Measurements from ENCODE around the gene CYP1A1.

Gene CYP1A1, protein sequence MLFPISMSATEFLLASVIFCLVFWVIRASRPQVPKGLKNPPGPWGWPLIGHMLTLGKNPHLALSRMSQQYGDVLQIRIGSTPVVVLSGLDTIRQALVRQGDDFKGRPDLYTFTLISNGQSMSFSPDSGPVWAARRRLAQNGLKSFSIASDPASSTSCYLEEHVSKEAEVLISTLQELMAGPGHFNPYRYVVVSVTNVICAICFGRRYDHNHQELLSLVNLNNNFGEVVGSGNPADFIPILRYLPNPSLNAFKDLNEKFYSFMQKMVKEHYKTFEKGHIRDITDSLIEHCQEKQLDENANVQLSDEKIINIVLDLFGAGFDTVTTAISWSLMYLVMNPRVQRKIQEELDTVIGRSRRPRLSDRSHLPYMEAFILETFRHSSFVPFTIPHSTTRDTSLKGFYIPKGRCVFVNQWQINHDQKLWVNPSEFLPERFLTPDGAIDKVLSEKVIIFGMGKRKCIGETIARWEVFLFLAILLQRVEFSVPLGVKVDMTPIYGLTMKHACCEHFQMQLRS

GRCh38 chr15:74725225-74725774 lies at the start of gene CYP1A1:
Gene CYP1A1 (minus strand): TSS chr15:74725528. CDS start chr15:74723097, 2,431 bp downstream.
- TF ChIP-seq CTCF (IDR thresholded peaks at IDR 0.05; ENCODE audit: low read depth, low read length): no peak
- DNase-seq (ENCODE audit: low read depth, low spot score): no peak
- peak within 1 kb of the TSS; percentile 34 for H3K4me3 ChIP-seq (ENCODE audit: low read depth, low read length)
- in situ Hi-C loops (cut with HindIII; ENCODE audit: low sequenced_read_pairs): no loop called here

- in situ Hi-C loops (cut with HindIII; ENCODE audit: low sequenced_read_pairs): no loop called here
- no peak for TF ChIP-seq CTCF (IDR thresholded peaks at IDR 0.05; ENCODE audit: low read depth, low read length)
- DNase-seq (ENCODE audit: low read depth, low spot score): no peak
- no peak overlapping the region for H3K4me3 ChIP-seq (ENCODE audit: low read depth, low read length)
These were observed 48.5 kb upstream of the CYP1A1 start for GRCh38 chr15:74773731-74774252.

DNA sequence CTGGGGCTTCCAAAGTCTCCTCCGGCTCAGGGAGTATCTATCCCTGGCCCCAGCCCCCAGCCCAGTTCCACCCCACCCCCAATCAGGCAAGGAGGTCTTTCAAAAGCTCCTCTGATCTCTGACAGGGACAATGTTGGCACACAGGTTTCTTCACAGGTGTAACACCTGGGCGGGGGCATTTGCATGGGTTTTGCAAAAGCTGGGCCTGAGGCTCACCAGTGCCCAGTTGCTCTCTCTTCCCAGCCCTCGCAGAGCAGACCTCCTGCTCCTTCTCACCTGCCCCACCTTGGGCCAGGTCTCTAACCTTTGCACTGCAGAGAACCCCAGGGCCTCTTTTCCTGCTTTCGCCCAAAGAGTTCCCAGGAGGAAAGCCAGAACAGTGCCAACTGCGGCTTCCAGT lies 48.0 kb upstream of the CYP1A1 start:
- in situ Hi-C loops (cut with HindIII; ENCODE audit: low sequenced_read_pairs): no loop called here
- H3K4me3 ChIP-seq (ENCODE audit: low read depth, low read length): no peak overlapping the region
- no peak for DNase-seq (ENCODE audit: low read depth, low spot score)
- no peak for TF ChIP-seq CTCF (IDR thresholded peaks at IDR 0.05; ENCODE audit: low read depth, low read length)

DNA sequence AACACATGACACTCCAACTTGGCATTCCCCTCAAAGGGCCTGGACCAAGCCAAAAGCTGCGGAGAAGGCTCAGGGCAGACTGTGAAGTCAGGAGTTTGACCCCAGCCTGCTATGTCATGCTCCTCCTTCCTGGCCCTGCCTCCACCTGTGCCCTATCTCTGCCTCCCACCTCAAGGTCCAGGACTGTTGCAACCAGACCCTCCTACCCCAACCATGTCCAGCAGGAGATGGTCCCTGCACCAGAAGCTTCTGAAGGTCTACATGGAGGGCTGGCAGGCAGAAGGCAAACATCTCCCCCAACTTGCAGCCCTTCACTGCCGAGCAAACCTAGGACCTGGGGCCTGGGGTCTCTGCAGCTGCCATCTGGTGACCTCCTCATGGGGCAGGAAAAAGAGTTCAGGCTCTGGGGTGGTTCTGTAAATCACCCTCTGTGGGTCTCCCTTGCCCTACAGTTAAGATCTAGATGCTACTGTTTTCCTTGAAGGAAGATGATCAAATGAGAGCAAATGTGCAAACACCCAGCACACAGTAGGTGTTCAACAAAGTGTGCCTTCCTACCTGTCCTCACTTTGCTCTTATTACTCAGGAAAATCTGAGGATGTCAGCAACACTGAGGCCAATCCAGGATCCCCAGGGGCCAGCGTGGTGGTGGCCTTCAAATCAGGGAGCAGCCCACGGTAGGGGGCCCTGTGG lies 45.0 kb upstream of the CYP1A1 start:
- in situ Hi-C loops (cut with HindIII; ENCODE audit: low sequenced_read_pairs): no loop called here

GRCh38 chr15:74769463-74770025 lies 44.2 kb upstream of the CYP1A1 start:
- in situ Hi-C loops (cut with HindIII; ENCODE audit: low sequenced_read_pairs): no loop called here
- H3K4me3 ChIP-seq (ENCODE audit: low read depth, low read length): no peak overlapping the region
- no peak for DNase-seq (ENCODE audit: low read depth, low spot score)
- TF ChIP-seq CTCF (IDR thresholded peaks at IDR 0.05; ENCODE audit: low read depth, low read length): no peak

More for the DNA sequence above, 45.0 kb upstream of the CYP1A1 start:
- no peak for TF ChIP-seq CTCF (IDR thresholded peaks at IDR 0.05; ENCODE audit: low read depth, low read length)
- no peak overlapping the region for H3K4me3 ChIP-seq (ENCODE audit: low read depth, low read length)
- no peak for DNase-seq (ENCODE audit: low read depth, low spot score)

DNA sequence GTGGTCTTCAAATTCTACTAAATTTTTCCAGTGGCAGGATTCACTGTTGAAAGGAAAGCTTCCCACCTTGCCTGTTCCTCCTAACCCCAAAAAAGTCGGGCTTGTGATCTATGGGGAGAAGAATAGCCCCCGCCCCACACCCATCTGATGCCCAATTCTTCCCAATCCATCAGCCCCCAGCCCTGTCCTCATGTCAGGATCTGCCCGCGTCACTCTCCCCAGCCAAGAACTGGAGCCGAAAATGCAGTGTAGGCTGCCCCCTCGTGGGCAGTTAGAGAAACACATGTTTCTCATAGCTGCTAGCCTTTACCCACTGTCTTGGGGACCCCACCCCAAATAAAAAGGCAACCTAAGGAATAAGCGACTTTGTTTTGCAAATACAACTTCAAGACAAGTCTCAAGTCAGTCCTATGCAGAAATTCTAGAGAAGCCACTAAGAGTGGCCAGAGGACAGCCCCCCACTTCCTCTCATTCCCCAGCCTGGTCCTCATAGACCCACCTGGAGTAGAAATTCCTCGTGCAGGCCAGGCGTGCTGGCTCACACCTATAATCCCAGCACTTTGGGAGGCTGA lies 43.5 kb upstream of the CYP1A1 start:
- in situ Hi-C loops (cut with HindIII; ENCODE audit: low sequenced_read_pairs): no loop called here
- TF ChIP-seq CTCF (IDR thresholded peaks at IDR 0.05; ENCODE audit: low read depth, low read length): peak; percentile 67
- peak; percentile 33 for DNase-seq (ENCODE audit: low read depth, low spot score)
- no peak overlapping the region for H3K4me3 ChIP-seq (ENCODE audit: low read depth, low read length)

Measured in astrocyte of the spinal cord (primary cell).